Measurements from ENCODE around the gene SEZ6L.

The SEZ6L gene

DNA sequence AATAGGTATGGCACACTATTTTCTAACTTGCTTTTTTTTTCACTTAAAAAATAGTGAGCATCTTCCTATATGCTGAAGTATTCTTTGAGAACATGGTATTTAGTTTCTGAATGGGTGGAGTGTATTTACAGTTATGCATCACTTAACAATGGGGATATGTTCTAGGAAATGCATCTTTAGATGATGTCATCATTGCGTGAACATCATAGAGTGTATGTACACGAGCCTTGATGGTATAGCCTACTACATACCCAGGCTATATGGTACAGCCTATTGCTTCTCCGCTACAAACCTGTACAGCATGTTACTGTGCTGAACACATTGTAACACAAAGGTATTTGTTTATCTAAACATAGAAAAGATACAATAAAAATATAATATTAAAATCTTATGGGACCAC, 135.5 kb downstream of the SEZ6L start:
- no peak for DNase-seq

DNA sequence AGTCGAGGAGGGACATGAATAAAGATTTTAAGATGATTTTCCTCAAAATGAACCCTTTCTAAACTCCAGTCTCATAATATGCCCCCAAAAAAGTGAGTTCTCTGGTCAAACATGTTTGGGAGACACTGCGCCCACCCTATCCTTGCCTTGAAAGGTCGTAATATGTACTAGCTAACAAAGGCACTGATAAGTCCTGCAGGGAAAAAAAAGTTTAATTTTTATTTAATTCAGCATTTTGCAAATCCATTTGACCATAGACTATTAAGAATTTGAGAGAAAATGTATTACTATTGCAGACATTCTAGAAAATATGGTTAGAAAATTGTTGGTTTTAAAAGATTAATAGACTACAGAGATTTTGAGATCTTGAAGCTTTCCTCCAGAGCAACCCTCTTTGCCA, 139.2 kb downstream of the SEZ6L start:
- DNase-seq: no peak

DNA sequence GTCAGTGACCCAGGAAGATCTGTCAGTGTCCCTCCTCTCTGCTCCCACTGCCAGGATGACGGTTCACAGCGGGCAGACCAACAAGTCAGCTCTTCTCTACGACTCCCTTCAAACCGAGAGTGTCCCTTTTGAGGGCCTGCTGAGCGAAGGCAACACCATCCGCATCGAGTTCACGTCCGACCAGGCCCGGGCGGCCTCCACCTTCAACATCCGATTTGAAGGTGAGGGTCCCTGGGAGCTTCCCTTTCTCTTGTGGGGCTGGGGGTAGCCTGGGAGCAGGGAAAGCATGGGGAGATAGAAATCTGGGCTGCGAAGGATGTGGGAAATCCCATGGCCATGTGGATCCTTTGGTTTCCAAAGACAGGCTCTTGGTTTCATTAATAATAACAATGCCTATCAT, 141.4 kb downstream of the SEZ6L start:
- no peak for DNase-seq

DNA sequence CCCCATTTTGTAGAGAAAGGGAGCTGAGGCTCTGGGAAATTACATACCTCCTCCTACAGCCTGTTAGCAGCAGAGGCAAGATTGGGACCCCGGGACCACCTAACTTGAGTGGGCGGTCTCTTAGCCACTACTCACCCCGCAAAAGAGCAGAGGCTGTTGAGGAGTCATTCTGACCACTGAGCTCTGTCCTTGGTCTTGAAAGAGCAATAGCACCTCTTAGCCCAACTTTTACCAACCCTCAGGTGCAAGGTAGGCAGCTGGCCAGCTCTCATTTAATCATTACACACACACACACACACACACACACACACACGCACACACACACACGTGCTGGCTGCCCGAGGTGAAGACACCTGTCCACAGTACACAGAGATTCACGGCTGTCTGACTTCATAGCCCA, 144.0 kb downstream of the SEZ6L start:
- DNase-seq: no peak

DNA sequence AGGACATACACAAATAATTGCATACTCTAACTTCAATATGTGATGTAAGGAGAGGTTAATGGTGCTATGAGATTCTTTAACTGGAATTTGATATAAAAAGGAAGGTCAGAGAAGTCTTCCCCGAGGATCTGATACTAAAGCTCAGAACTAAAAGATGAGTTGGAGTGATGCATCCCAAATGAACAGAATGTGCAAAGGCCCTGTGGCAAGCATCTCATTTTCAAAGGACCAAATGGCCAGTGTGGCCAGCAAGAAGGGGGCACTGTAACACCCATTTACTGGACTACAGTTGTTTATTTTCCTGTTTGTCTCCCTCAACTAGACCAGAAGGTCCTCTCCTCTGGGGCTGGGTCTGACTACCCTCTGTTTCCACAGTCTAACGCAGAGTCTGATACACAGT, 144.9 kb downstream of the SEZ6L start:
- DNase-seq: no peak

DNA sequence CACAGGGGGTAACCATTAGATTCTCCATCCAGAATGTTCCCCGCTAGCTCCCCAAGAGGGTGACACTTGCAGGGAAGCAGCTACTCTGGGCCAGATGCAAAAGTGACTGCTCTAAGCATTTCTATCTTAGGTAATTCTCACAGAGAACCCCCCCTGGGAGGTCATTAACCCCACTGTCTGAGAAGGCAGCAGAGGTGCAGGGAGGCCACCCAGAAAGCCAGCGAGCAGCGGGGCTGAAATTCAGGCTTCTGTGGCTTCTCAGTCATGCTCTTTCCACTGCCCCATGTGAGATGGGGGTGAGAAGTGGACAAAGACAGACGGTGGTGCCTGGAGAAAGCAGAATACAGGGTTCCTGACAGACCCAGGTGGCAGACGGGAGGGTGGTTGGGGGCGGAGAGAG, 145.4 kb downstream of the SEZ6L start:
- no peak for DNase-seq

DNA sequence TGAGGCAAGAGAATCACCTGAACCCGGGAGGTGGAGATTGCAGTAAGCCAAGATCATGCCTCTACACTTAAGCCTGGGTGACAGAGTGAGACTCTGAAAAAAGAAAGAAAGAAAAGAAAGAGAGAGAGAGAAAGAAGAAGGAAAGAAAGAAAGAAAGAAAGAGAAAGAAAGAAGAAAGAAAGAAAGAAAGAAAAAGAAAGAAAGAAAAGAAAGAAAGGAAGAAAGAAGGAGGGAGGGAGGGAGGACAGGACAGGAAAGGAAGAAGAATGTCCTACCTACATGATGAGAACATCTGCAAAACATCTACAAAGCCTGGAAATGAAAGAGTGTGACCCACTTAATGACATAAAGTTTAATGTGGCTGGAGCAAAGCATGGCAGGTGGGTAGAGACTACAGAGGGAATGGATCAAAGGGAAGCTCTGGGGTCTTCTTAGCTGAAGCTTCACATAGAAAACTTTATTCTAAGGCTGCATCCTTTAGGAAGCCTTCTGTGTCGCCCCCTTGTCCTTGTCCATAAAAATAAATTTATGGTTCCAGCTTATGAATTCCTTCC, 147.5 kb downstream of the SEZ6L start:
- DNase-seq: no peak

DNA sequence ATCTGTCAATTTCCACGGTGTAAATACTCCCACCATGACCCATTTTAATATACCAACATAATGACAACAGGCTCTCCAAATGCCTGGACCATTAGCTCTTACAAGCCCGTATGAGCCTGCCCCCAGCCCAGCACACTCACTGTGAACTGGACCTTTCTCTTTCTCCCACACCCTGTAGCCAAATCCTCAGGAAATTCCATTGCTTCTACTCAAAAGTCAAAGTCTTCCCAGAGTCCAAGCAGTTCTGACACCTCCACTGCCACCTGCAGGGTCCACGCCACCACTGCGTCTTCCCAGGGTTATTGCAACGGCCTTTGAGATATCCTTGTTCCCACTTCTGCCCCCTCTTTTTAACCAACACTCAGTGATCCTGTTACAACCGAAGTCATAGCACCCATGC, 149.7 kb downstream of the SEZ6L start:
- DNase-seq: no peak

DNA sequence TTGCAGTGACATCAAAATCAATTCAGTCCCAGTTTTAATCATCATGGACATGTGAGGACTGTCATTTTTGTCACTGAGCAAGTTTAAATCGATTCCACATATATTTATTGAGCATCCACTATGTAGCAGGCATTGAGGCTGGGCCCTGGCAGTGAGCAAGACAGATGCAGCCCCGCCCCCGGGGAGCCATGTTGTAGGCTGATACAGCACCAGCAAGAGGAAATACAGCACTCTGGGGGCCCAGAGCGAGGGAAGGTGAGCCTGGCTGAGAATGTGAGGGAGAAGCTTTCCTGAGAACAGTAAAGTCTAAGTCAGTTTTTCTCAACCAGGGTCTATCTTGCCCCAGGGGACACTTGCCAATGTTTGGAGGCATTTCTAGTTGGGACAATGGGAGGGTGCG, 151.2 kb downstream of the SEZ6L start:
- no peak for DNase-seq

DNA sequence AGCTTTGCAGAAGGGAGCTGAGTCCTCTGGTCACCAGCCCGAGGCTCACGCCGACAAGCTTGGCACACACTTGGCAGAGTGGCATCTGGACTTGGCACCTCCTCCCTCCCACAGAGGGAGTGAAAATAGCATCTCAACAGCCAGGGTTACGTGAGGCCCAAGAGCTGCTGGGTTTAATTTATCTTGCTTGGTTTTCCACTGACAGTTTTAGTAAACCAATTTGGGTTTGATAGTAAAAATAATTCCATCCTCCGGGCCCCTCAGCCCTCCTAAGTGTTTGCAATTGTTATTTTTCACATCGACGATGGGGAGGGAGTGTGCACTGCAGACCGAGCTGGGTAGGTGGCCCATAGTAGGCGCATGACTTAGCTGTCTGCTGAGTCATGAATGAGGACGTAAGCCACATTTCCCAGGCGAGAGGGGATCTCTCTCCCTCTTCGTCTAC, 152.2 kb downstream of the SEZ6L start:
- no peak for DNase-seq

DNA sequence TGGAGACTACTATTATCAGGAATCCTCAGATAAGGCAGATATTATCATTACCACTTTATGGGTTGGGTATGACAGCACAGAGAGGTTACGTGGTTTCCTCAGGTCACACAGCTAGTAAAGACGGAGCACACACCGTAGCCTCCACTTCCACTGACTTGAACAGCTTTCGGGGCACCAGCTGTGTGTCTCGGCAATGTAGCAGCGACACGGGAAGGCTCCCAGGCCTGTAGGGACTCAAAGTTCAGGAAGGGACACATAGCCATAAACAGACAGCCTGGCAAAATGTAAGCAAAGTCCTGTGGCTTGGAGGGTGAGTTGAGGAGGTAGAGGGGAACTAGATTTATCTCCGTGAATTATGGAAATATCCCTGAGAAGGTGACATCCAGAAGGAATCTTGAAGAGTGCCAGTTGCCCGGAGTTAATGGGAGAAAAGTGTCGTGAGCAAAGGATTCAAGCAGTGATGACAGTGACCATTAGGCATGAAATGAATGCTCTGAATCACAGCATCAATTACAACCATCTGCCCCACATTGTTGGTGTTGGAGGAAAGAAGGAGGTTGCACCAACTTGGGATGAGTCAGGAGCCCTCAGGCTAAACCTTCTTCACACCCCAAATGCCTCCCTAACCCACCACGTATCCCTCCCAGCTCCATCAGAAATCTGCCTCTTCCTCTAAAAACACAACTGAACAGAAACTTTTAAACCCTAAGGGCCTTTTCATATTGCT, 153.1 kb downstream of the SEZ6L start:
- DNase-seq: no peak

DNA sequence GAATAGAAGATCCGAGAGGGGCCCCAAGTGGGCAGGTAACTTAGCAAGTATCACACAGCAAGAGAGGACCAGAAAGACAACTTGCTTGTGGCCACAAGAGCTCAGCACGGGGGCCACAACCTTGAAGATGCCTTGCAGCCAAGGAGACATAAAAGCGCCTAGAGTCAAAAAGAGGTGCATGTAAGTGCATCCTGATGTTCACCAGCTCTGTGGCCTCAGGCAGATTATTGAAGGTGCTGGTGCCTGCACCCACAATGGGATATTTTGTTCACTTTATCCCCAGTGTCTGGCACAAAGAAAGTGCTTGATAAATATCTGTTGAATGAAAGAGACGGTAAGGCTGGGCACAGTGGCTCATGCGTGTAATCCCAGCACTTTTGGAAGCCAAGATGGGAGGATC, 153.8 kb downstream of the SEZ6L start:
- DNase-seq: no peak

DNA sequence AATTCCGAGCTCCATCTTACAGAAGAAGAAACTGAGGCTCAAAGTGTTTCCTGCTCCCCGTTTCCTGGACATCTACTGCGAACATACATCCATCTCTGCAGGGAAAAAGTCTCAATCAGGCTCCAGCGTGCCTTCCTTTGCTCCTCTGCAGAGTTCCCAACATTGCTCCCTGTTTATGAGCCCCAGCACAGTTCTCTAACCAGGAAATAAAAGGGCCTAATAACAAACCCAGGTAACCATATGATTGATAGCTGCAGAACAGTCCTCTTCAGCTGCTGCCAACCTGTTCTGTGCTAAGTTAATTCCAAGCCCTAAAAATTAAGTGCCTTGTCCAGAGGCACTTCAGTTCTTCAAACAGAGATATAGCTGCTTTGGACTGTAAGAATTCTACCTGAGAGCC, 154.9 kb downstream of the SEZ6L start:
- no peak for DNase-seq

DNA sequence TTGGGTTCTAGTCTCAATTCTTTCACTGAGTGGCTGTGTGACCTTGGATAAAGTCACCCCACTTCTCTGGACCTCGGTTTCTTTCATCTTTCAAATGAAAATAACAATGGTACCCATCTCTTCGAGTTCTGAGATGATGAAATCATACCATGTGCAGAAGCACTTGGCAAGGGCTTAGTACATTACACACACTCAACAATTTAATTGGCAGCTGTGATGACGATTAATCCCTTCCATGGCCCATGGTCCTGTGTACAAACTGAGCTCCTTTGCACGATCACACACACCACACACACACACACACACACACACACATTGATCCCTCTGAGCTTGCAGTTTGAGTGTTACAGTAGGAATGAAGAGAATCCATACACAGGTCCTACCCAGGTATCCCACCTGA, 156.4 kb downstream of the SEZ6L start:
- DNase-seq: no peak

DNA sequence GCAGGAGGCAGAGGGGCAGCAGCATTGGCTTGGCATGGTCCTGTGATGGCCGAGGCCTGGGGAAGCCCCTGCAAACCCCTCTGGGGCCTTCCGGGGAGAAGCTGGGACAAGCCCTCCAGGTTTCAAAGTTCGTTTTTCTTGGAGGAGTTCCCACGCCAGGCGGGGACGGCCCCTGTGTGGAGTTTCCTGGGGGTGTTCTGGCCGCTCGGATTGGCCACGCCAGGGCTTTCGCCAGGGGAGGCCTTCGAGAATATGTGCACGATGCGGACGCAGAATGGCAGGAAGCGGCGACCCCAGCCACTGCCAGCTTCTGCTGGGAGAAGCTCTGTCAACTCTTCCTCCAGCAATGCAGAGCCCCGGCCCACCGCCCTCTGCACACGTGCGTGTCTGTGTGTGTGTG, 157.5 kb downstream of the SEZ6L start:
- DNase-seq: no peak

DNA sequence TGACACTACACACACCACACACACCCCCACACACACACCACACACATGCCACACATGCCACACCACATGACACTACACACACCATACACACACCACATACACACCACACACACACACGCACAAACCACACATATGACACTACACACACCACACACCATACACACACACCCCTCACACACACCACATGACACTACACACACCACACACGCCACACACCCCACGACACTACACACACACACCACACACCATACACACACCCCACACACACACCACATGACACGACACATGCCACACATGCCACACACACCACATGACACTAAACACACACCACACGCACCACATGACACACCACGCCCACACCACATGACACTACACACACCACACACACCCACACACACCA, 158.0 kb downstream of the SEZ6L start:
- DNase-seq: no peak

DNA sequence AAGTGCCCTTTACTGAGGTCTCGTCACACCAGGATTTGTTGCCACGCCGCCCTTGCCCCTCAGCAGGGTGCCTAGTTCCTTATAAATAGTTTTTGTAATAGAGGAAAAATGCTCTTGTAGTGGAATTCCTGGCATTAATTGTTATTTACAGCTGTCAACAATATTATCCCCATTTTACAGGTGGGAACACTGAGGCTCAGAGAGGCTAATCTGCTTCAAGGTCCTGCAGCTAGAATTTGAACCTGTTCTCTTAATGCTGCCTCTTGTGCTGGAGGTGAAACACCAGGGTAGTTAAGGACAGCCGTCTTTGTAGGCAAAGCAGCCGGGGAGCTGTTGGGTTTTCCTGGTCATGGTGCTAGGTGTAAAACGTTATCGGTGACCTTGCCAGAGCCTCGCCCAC, 159.0 kb downstream of the SEZ6L start:
- DNase-seq: no peak

DNA sequence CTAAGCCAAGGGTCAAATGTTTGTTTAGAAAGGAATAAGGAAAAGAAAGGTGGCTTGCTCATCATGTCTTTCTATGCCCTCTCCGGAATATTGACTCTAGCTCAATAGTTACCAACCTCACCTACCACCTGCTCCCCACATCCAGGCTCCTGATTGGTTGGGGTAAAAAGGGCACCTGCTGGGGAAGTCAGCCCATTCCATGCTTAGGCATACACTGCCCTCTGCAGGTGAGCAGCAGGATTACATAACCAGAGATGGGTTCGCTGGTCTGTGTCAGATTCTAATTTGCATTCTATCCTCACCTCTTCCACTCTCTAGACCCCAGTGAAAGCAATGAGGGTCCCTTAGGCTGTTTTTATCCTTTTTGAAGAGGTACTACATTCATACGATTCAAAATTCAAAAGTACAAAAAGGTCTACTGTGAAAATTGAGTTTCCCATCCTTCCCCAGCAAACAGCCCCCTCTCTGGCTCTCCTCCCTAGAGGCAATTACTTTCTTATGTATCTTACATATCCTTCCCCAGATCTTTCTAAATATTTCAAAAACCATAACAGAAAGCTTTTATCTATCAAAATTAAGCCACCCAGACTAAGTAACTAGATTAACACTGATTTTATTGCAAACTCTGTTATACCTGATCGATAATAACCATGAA, 161.8 kb downstream of the SEZ6L start:
- peak; percentile 49 for DNase-seq

DNA sequence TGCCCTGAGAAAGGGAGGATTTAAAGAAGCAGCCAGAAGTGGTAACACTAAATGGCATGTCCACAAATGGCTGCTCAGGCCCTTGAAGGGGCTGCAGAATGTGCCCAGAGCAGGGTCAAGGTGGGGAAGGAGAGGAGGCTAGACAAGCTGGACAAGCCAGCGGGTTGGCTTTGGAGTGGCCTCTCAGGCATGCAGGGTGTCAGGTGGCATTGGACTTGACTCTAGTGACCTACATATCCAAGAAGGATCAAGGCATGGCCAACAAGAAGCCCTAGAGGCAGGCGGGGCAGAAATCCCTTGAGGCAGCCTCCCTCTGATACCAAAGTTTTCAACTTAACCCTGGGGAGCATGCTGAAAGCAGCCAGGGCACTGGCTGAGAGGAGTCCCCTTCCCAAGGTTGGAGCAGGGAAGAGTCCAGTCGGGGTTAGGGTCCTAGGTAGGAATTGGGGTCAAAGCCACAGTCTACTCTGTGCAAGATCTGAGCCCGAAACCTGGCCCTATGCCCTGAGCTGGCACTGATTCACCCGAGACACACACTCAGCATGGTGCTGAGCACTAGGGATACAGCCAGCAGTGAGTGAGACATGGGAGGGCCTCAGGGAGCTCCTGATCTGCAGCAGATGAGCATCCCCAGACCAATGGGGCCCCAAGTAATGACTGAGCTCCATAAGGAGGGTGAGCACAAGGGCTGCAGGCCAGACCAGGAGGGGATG, 164.0 kb downstream of the SEZ6L start:
- DNase-seq: no peak

DNA sequence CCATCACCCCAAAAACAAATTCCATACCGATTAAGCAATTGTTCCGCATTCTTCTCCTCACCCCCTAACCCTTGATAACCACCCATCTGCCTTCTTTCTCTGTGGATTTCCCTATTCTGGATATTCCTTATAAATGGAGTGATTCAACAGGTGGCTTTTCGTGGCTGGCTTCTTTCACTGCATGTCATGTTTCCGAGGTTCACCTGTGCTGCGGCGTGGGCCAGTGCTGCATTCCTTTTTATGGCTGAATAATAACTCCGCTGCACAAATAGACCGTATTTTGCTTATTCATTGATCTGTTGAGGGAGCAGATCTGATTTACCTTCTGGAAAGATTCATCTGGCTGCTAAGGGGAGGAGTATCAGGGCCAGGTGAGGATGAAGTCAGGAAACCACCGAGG, 165.0 kb downstream of the SEZ6L start:
- no peak for DNase-seq

DNA sequence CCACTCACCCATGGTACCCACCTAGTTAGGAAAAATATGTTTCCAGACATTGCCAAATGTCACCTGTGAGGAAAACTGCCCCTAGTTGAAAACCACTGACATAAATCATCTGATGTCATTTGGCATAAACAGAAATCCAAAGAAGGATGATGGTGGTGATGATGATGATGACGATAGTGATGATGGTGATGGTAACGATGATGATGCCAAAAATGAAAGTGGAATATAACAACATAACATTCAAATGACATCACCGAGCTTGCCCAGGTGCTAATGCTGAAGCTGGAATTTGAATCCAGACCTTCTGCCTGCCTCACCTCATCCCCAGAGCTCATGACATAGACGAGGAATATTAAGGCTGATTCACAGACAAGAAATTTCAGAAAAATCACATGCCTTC, 167.5 kb downstream of the SEZ6L start:
- DNase-seq: no peak

DNA sequence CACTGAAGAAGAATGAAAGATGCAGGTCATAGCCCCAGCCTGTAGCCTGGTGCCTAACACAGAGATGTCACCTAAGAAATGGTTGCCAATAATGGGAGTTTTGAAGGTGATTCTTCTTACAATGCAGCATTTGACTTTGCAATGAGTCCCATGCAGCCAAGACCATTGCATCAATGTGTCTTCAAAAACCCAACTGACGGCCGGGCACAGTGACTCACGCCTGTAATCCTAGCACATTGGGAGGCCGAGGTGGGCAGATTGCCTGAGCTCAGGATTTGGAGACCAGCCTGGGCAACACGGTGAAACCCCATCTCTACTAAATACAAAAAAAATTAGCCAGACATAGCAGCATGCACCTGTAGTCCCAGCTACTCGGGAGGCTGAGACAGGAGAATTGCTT, 170.5 kb downstream of the SEZ6L start:
- DNase-seq: no peak

DNA sequence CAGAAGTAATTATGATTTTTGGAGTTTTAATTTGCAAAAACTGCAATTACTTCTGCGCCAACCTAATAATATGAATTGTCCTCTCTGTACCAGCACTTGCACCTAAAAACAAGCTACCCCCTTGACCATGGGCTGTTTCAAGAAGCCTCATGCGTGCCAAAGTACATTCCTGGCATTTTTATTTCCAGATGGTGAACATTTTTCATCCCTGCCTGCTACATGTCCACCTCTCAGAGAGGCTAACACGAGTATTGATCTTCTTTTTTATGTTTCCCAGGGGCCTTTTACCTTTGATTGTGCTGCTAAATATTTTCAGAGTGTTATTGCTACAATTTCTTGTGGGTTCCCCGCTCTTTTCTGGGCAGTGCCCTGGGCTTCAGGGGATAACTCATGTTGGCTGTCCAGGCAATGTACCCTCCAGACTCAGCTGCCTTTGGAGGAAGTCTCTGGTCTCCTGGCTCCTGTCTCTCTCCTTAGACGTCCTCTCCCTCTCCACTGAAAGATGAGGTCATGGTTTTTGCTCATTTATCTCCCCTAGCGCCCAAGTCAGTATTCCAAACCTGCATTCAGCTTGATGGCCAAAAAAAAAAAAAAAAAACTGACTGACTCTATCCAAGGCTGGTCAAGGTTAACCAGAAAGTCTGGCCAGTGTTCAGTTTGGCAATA, 173.6 kb downstream of the SEZ6L start:
- no peak for DNase-seq

Data from DMS79 treated with DMSO at 0.1 percent for 48 hours (cell line).